DND-41 (cell line): Measurements from ENCODE around the gene HOXD4.

Source experiments
- CTCF ChIP-seq: IDR thresholded peaks from 2 replicates; pipeline ENCODE4 v1.5.1; 2012; ENCODE audit warnings: borderline replicate concordance, low read length, moderate library complexity, mild to moderate bottlenecking; ENCODE audit not compliant: poor library complexity, severe bottlenecking; ENCODE audit errors: extremely low read depth
- EZH2 ChIP-seq: IDR thresholded peaks from 3 replicates; pipeline ENCODE4 v1.6.1; 2012; ENCODE audit warnings: borderline replicate concordance, low read depth, mild to moderate bottlenecking, moderate library complexity, low read length, inconsistent platforms; ENCODE audit not compliant: severe bottlenecking

DNA sequence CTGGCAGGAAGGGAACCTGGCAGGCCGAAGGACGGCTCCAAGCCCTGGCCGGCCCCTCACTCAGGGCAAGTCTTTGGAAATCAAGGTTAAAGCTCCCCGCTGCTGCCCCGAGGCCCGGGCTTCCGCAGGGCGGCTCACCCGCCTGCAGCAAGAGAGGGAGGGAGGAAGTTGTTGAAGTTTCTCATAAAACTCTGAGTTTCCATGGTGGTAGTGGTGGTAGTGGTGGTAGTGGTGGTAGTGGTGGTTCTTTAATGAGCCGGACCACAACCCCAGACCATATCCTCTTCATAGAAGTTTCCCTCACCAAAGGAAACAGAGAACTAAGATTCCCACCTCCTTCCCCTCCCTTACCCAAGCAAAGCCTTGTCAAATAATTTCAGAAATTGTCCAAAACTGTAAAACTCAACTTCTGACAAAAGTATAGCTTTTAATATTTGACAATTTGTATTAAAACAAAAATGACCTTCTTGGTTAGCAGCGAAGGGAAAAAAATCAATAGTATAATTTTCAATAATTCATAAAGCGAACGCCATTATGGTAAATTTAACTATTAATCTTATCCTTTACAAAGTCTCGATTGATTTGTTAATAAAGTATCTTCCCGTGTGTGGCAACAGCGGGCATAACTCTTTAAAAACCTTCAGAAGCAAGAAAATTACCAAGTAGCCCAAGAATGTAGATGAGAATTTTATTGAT is 36.3 kb upstream of the HOXD4 start:
- no peak for TF ChIP-seq CTCF
- TF ChIP-seq EZH2, result no peak
